Activated CD4-positive, alpha-beta memory T cell treated with anti-CD3 and anti-CD28 coated beads, Interleukin-2, amount 10 ng/mL, durations not matched to agents 7 days and 5 days (primary cell): ENCODE results near the gene RGS9. TPM values are rescaled to one million over a fixed set of nuclear protein-coding genes. Genes with fewer than 3 reads are reported as not detected.
A peak's percentile ranks its signal among the peaks of the same experiment; 100 is the strongest.

Source experiments
- CTCF ChIA-PET: fragments of 350-600 bp; sonication (Branson Sonifier 250); formaldehyde crosslinking; loops from one replicate; lab custom pipeline; 2021; ENCODE audit warnings: antibody characterized with exemption, inconsistent platforms; lab: Charles Lee
- POLR2A ChIA-PET: fragments of 350-600 bp; sonication (Branson Sonifier 250); formaldehyde crosslinking; loops from one replicate; lab custom pipeline; 2021; ENCODE audit warnings: antibody characterized with exemption; lab: Charles Lee
- DNase-seq: peaks from one replicate; pipeline ENCODE4 v3.0.0-alpha.2; 2020
- H3K27ac Mint-ChIP-seq: one replicate; pipeline ENCODE4 v1.8.0; 2021; ENCODE audit warnings: mild to moderate bottlenecking, mixed read lengths
- H3K27me3 Mint-ChIP-seq: one replicate; pipeline ENCODE4 v1.8.0; 2021; ENCODE audit warnings: mixed read lengths
- H3K36me3 Mint-ChIP-seq: one replicate; pipeline ENCODE4 v1.8.0; 2021; ENCODE audit warnings: low read depth, mixed read lengths
- H3K4me1 Mint-ChIP-seq: one replicate; pipeline ENCODE4 v1.8.0; 2021; ENCODE audit warnings: mixed read lengths
- H3K4me3 Mint-ChIP-seq: one replicate; pipeline ENCODE4 v1.8.0; 2021; ENCODE audit warnings: mild to moderate bottlenecking, mixed read lengths
- H3K9me3 Mint-ChIP-seq: one replicate; pipeline ENCODE4 v1.8.0; 2021; ENCODE audit warnings: mixed read lengths
- total RNA-seq, 2 experiments: library from RNA; stranded (reverse); gene quantifications; one replicate each; pipeline ENCODE4 v1.2.3, GENCODE V29; 2021

Gene RGS9
- total RNA-seq, 2 experiments from 2014 or later, result 30.4 to 31.2 TPM

- Mint-ChIP-seq H3K4me3 (no peak overlapping the region), H3K4me1 (peaks cover 51% of the 10 kb centered on the region), H3K36me3 (peaks cover 20% of the 10 kb centered on the region), H3K9me3 (no peaks in the 10 kb centered on the region), H3K27me3 (peaks cover 3% of the 10 kb centered on the region), H3K27ac (no peak overlapping the region)
- CTCF ChIA-PET, result interaction anchor here (0.7 to 3.4 kb wide), 2 partner anchors 9 to 42 kb away, joined by 4 to 13 read pairs; no protein-coding TSS in a partner anchor
- POLR2A ChIA-PET, result interaction anchor here (1.5 to 10.6 kb wide), 4 partner anchors 8 to 39 kb away, joined by 4 to 69 read pairs (median 10); no protein-coding TSS in a partner anchor
- no peak for DNase-seq
Measured at GRCh38 chr17:65142247-65142646, 5.1 kb downstream of the RGS9 start.

GRCh38 chr17:65143889-65144604, 6.9 kb downstream of the RGS9 start:
- Mint-ChIP-seq H3K27ac (no peak overlapping the region), H3K4me1 (peaks cover 34% of the 10 kb centered on the region), H3K4me3 (no peak overlapping the region), H3K36me3 (peaks cover 20% of the 10 kb centered on the region), H3K9me3 (no peaks in the 10 kb centered on the region), H3K27me3 (peaks cover 3% of the 10 kb centered on the region)
- CTCF ChIA-PET, result interaction anchor here (0.6 to 3.4 kb wide), 4 partner anchors 44 to 1613 kb away, joined by 3 to 13 read pairs (median 3); partner anchors contain the start of gene GNA13
- POLR2A ChIA-PET, result interaction anchor here (0.8 to 10.6 kb wide), 3 partner anchors 21 to 37 kb away, joined by 4 to 69 read pairs (median 14); no protein-coding TSS in a partner anchor
- no peak for DNase-seq

GRCh38 chr17:65145743-65146142, 8.6 kb downstream of the RGS9 start:
- CTCF ChIA-PET, result no interaction called here
- H3K4me1 Mint-ChIP-seq, result peaks cover 21% of the 10 kb centered on the region
- H3K27me3 Mint-ChIP-seq, result peaks cover 3% of the 10 kb centered on the region
- no peaks in the 10 kb centered on the region for H3K9me3 Mint-ChIP-seq
- H3K27ac Mint-ChIP-seq, result no peak overlapping the region
- POLR2A ChIA-PET, result no interaction called here
- peaks cover 8% of the 10 kb centered on the region for H3K36me3 Mint-ChIP-seq
- DNase-seq, result no peak
- no peak overlapping the region for H3K4me3 Mint-ChIP-seq

- Mint-ChIP-seq H3K4me1 (peaks cover 7% of the 10 kb centered on the region), H3K4me3 (no peak overlapping the region), H3K27ac (no peak overlapping the region), H3K27me3 (peaks cover 3% of the 10 kb centered on the region), H3K9me3 (no peaks in the 10 kb centered on the region), H3K36me3 (peaks cover 3% of the 10 kb centered on the region)
- CTCF ChIA-PET, result interaction anchor here (0.6 kb wide), 1 partner anchor 51 kb away, joined by 4 read pairs; no protein-coding TSS in a partner anchor
- POLR2A ChIA-PET, result no interaction called here
- DNase-seq, result no peak
Measured at GRCh38 chr17:65147955-65148354, 10.8 kb downstream of the RGS9 start.

GRCh38 chr17:65154770-65155589, 17.8 kb downstream of the RGS9 start:
- H3K36me3 Mint-ChIP-seq, result peaks cover 40% of the 10 kb centered on the region
- H3K9me3 Mint-ChIP-seq, result no peaks in the 10 kb centered on the region
- no peak overlapping the region for H3K4me3 Mint-ChIP-seq
- DNase-seq, result no peak
- H3K4me1 Mint-ChIP-seq, result peaks cover 22% of the 10 kb centered on the region
- POLR2A ChIA-PET, result interaction anchor here (1.0 to 2.4 kb wide), 8 partner anchors 13 to 235 kb away, joined by 3 to 10 read pairs (median 4); partner anchors contain the start of gene LRRC37A3
- no peaks in the 10 kb centered on the region for H3K27me3 Mint-ChIP-seq
- CTCF ChIA-PET, result interaction anchor here (0.6 to 3.8 kb wide), 8 partner anchors 10 to 236 kb away, joined by 3 to 21 read pairs (median 4); partner anchors contain the start of genes LRRC37A3 and RGS9
- peak overlapping the region; percentile 51 for H3K27ac Mint-ChIP-seq

- no peak for DNase-seq
- Mint-ChIP-seq H3K4me3 (no peak overlapping the region), H3K36me3 (peaks cover 42% of the 10 kb centered on the region), H3K27me3 (no peaks in the 10 kb centered on the region), H3K27ac (peak overlapping the region; percentile 51), H3K4me1 (peaks cover 22% of the 10 kb centered on the region), H3K9me3 (no peaks in the 10 kb centered on the region)
- POLR2A ChIA-PET, result interaction anchor here (0.6 to 2.4 kb wide), 10 partner anchors 14 to 649 kb away, joined by 3 to 10 read pairs (median 3); partner anchors contain the start of genes DDX5 and LRRC37A3
- CTCF ChIA-PET, result interaction anchor here (0.6 to 3.8 kb wide), 7 partner anchors 18 to 236 kb away, joined by 3 to 21 read pairs (median 3); partner anchors contain the start of genes LRRC37A3 and RGS9
Measured at GRCh38 chr17:65155622-65156021, 18.5 kb downstream of the RGS9 start.

GRCh38 chr17:65156185-65156834, 19.1 kb downstream of the RGS9 start:
- peaks cover 47% of the 10 kb centered on the region for H3K36me3 Mint-ChIP-seq
- CTCF ChIA-PET, result interaction anchor here (1.3 to 3.8 kb wide), 4 partner anchors 17 to 194 kb away, joined by 3 to 21 read pairs (median 4); partner anchors contain the start of gene RGS9
- no peak for DNase-seq
- no peaks in the 10 kb centered on the region for H3K27me3 Mint-ChIP-seq
- no peaks in the 10 kb centered on the region for H3K9me3 Mint-ChIP-seq
- H3K4me3 Mint-ChIP-seq, result no peak overlapping the region
- no peak overlapping the region for H3K27ac Mint-ChIP-seq
- POLR2A ChIA-PET, result interaction anchor here (0.6 to 2.4 kb wide), 9 partner anchors 15 to 650 kb away, joined by 3 to 10 read pairs (median 3); partner anchors contain the start of genes DDX5 and LRRC37A3
- peaks cover 22% of the 10 kb centered on the region for H3K4me1 Mint-ChIP-seq

GRCh38 chr17:65156835-65157565, 19.8 kb downstream of the RGS9 start:
- peaks cover 46% of the 10 kb centered on the region for H3K36me3 Mint-ChIP-seq
- ChIA-PET CTCF (interaction anchor here (1.9 to 3.8 kb wide), 2 partner anchors 20 to 57 kb away, joined by 4 to 21 read pairs; partner anchors contain the start of gene RGS9), POLR2A (interaction anchor here (0.6 to 2.0 kb wide), 2 partner anchors 16 to 171 kb away, joined by 3 to 7 read pairs; no protein-coding TSS in a partner anchor)
- no peak overlapping the region for H3K27ac Mint-ChIP-seq
- no peaks in the 10 kb centered on the region for H3K9me3 Mint-ChIP-seq
- no peak overlapping the region for H3K4me3 Mint-ChIP-seq
- H3K4me1 Mint-ChIP-seq, result peaks cover 22% of the 10 kb centered on the region
- no peaks in the 10 kb centered on the region for H3K27me3 Mint-ChIP-seq
- DNase-seq, result no peak

GRCh38 chr17:65158041-65158440, 20.9 kb downstream of the RGS9 start:
- DNase-seq, result no peak
- no peaks in the 10 kb centered on the region for H3K9me3 Mint-ChIP-seq
- H3K4me1 Mint-ChIP-seq, result peaks cover 24% of the 10 kb centered on the region
- peaks cover 47% of the 10 kb centered on the region for H3K36me3 Mint-ChIP-seq
- H3K4me3 Mint-ChIP-seq, result no peak overlapping the region
- H3K27ac Mint-ChIP-seq, result no peak overlapping the region
- no peaks in the 10 kb centered on the region for H3K27me3 Mint-ChIP-seq
- POLR2A ChIA-PET, result interaction anchor here (0.9 kb wide), 1 partner anchor 16 kb away, joined by 3 read pairs; no protein-coding TSS in a partner anchor
- CTCF ChIA-PET, result interaction anchor here (1.9 to 3.8 kb wide), 2 partner anchors 21 to 58 kb away, joined by 4 to 21 read pairs; partner anchors contain the start of gene RGS9

- H3K27me3 Mint-ChIP-seq, result no peaks in the 10 kb centered on the region
- no peaks in the 10 kb centered on the region for H3K9me3 Mint-ChIP-seq
- H3K27ac Mint-ChIP-seq, result no peak overlapping the region
- peaks cover 28% of the 10 kb centered on the region for H3K4me1 Mint-ChIP-seq
- no peak for DNase-seq
- peaks cover 47% of the 10 kb centered on the region for H3K36me3 Mint-ChIP-seq
- ChIA-PET POLR2A (interaction anchor here (0.9 kb wide), 1 partner anchor 15 kb away, joined by 3 read pairs; no protein-coding TSS in a partner anchor), CTCF (interaction anchor here (1.9 kb wide), 1 partner anchor 58 kb away, joined by 4 read pairs; no protein-coding TSS in a partner anchor)
- no peak overlapping the region for H3K4me3 Mint-ChIP-seq
Measured at GRCh38 chr17:65158622-65159021, 21.5 kb downstream of the RGS9 start.

GRCh38 chr17:65160516-65160915, 23.3 kb downstream of the RGS9 start:
- Mint-ChIP-seq H3K4me1 (peaks cover 35% of the 10 kb centered on the region), H3K27me3 (no peaks in the 10 kb centered on the region), H3K4me3 (no peak overlapping the region), H3K9me3 (no peaks in the 10 kb centered on the region), H3K36me3 (peaks cover 53% of the 10 kb centered on the region), H3K27ac (no peak overlapping the region)
- POLR2A ChIA-PET, result no interaction called here
- no peak for DNase-seq
- CTCF ChIA-PET, result interaction anchor here (1.1 kb wide), 1 partner anchor 9 kb away, joined by 4 read pairs; no protein-coding TSS in a partner anchor
